SU-DHL-6 (cell line): ENCODE measurements around the gene INHBA.

Experiments used
- EZH2phosphoT487 ChIP-seq: fragments of 200-600 bp; sonication (generic), shearing (Covaris generic); conservative IDR thresholded peaks from 2 replicates; pipeline ENCODE4 v1.6.1; 2018; ENCODE audit warnings: mild to moderate bottlenecking, antibody characterized with exemption, low read length, moderate library complexity, mixed read lengths
- TF ChIP-seq, protein P1 (sequence below): fragments of 200-600 bp; sonication (generic); IDR thresholded peaks from one replicate; pipeline ENCODE4 v1.5.1; 2017; ENCODE audit warnings: antibody characterized with exemption, mild to moderate bottlenecking, low read length, moderate library complexity; ENCODE audit not compliant: insufficient read depth, poor library complexity, severe bottlenecking

- TF ChIP-seq, protein P1, sequence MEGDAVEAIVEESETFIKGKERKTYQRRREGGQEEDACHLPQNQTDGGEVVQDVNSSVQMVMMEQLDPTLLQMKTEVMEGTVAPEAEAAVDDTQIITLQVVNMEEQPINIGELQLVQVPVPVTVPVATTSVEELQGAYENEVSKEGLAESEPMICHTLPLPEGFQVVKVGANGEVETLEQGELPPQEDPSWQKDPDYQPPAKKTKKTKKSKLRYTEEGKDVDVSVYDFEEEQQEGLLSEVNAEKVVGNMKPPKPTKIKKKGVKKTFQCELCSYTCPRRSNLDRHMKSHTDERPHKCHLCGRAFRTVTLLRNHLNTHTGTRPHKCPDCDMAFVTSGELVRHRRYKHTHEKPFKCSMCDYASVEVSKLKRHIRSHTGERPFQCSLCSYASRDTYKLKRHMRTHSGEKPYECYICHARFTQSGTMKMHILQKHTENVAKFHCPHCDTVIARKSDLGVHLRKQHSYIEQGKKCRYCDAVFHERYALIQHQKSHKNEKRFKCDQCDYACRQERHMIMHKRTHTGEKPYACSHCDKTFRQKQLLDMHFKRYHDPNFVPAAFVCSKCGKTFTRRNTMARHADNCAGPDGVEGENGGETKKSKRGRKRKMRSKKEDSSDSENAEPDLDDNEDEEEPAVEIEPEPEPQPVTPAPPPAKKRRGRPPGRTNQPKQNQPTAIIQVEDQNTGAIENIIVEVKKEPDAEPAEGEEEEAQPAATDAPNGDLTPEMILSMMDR, result no peak
- TF ChIP-seq EZH2phosphoT487, result no peak
These were observed 59.3 kb downstream of the INHBA start for GRCh38 chr7:41643616-41644015.
